Measurements from ENCODE around the gene NKD2.

The NKD2 gene

DNA sequence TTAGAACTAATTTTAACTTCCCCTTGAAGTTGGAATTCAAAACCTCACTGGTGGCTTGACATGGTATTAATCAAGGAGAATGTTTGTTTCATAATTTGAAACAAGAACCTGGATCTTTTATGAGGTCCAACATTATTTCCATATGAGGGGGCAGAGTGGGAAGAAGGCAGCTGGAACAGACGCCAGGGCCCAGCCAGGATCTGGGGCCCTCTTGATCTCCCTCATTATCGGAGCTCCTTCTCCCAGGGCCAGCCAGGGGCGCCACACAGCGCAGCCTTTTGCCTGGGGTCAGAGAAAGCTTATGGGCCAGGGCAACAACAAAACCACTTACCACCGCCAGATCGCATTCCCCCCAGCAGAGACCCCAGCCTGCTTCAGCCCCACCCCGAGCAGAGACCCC lies 27.1 kb upstream of the NKD2 start:
- TF ChIP-seq CTCF (IDR thresholded peaks at IDR 0.05; ENCODE audit: low read depth, low read length, poor library complexity, severe bottlenecking) (no peak), EZH2phosphoT487 (IDR thresholded peaks at IDR 0.05; ENCODE audit: borderline replicate concordance, low read length) (no peak)
- H3K27ac ChIP-seq (ENCODE audit: low read depth, low read length), result no peak overlapping the region
- H3K4me2 ChIP-seq (ENCODE audit: low read length), result no peak overlapping the region

GRCh38 chr5:982377-983237 lies 26.0 kb upstream of the NKD2 start:
- no peaks in the 10 kb centered on the region for H3K9me2 ChIP-seq (replicated peaks; ENCODE audit: control insufficient read depth, low read length)
- no peaks in the 10 kb centered on the region for H4K20me1 ChIP-seq (ENCODE audit: control insufficient read depth, insufficient read depth, low read depth, low read length)
- no peaks in the 10 kb centered on the region for H3F3A ChIP-seq (ENCODE audit: control insufficient read depth, insufficient read depth)
- H3K4me2 ChIP-seq (ENCODE audit: low read length), result no peak overlapping the region
- H3K4me1 ChIP-seq (ENCODE audit: control insufficient read depth, low read length), result no peaks in the 10 kb centered on the region
- H3K36me3 ChIP-seq (ENCODE audit: control insufficient read depth, low read length), result no peaks in the 10 kb centered on the region
- TF ChIP-seq CTCF (IDR thresholded peaks at IDR 0.05; ENCODE audit: low read depth, low read length, poor library complexity, severe bottlenecking) (no peak), EZH2phosphoT487 (IDR thresholded peaks at IDR 0.05; ENCODE audit: borderline replicate concordance, low read length) (no peak)
- H3K27me3 ChIP-seq (ENCODE audit: control insufficient read depth, low read length), result 0 out of 2 replicates have a peak, but pooled peaks cover 2% of the 10 kb centered on the region
- no peaks in the 10 kb centered on the region for H3K79me2 ChIP-seq (ENCODE audit: control insufficient read depth, low read length)
- no peak overlapping the region for H3K27ac ChIP-seq (ENCODE audit: low read depth, low read length)
- no peaks in the 10 kb centered on the region for H3K9me3 ChIP-seq (ENCODE audit: control insufficient read depth, insufficient read depth, low read length)
- no peak overlapping the region for H3K4me3 ChIP-seq (ENCODE audit: low read length)

More for the DNA sequence above, 27.1 kb upstream of the NKD2 start:
- Histone ChIP-seq H3K27me3 (ENCODE audit: control insufficient read depth, low read length) (no peaks in the 10 kb centered on the region), H3K79me2 (ENCODE audit: control insufficient read depth, low read length) (no peaks in the 10 kb centered on the region), H3K4me1 (ENCODE audit: control insufficient read depth, low read length) (no peaks in the 10 kb centered on the region), H3K4me3 (ENCODE audit: low read length) (no peak overlapping the region), H3F3A (ENCODE audit: control insufficient read depth, insufficient read depth) (no peaks in the 10 kb centered on the region), H3K9me3 (ENCODE audit: control insufficient read depth, insufficient read depth, low read length) (no peaks in the 10 kb centered on the region), H3K36me3 (ENCODE audit: control insufficient read depth, low read length) (no peaks in the 10 kb centered on the region), H4K20me1 (ENCODE audit: control insufficient read depth, insufficient read depth, low read depth, low read length) (no peaks in the 10 kb centered on the region), H3K9me2 (replicated peaks; ENCODE audit: control insufficient read depth, low read length) (no peaks in the 10 kb centered on the region)

DNA sequence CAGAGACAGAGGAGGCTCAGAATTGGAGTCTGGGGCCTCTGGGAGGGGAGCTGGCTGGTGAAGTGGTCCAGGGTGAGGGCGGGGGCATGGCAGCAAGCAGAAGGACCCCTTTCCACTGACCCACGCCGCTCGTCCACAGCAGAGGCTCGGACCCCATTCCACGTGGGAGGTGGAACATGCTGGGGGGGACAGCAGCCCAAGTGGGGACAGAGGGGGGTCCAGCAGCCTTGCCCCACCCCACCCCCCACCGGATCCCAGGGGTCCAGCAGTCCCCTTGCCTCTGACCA lies 25.4 kb upstream of the NKD2 start:
- peaks cover under 1% of the 10 kb centered on the region; the same call in 1 of the 2 replicates for H3K9me3 ChIP-seq (ENCODE audit: control insufficient read depth, insufficient read depth, low read length)
- H4K20me1 ChIP-seq (ENCODE audit: control insufficient read depth, insufficient read depth, low read depth, low read length), result no peaks in the 10 kb centered on the region
- no peak overlapping the region for H3K27ac ChIP-seq (ENCODE audit: low read depth, low read length)
- H3K27me3 ChIP-seq (ENCODE audit: control insufficient read depth, low read length), result 0 out of 2 replicates have a peak, but pooled peaks cover 2% of the 10 kb centered on the region
- no peaks in the 10 kb centered on the region for H3K79me2 ChIP-seq (ENCODE audit: control insufficient read depth, low read length)
- no peak for TF ChIP-seq CTCF (IDR thresholded peaks at IDR 0.05; ENCODE audit: low read depth, low read length, poor library complexity, severe bottlenecking)
- TF ChIP-seq EZH2phosphoT487 (IDR thresholded peaks at IDR 0.05; ENCODE audit: borderline replicate concordance, low read length), result no peak
- H3K4me1 ChIP-seq (ENCODE audit: control insufficient read depth, low read length), result no peaks in the 10 kb centered on the region
- H3K4me2 ChIP-seq (ENCODE audit: low read length), result no peak overlapping the region
- H3F3A ChIP-seq (ENCODE audit: control insufficient read depth, insufficient read depth), result no peaks in the 10 kb centered on the region
- no peaks in the 10 kb centered on the region for H3K36me3 ChIP-seq (ENCODE audit: control insufficient read depth, low read length)
- no peaks in the 10 kb centered on the region for H3K9me2 ChIP-seq (replicated peaks; ENCODE audit: control insufficient read depth, low read length)
- no peak overlapping the region for H3K4me3 ChIP-seq (ENCODE audit: low read length)

Measured in DOHH2 (cell line).